ENCODE measurements around the gene CPSF4. TPM values are rescaled to one million over a fixed set of nuclear protein-coding genes. Genes with fewer than 3 reads are reported as not detected.
A peak's percentile ranks its signal among the peaks of the same experiment; 100 is the strongest.

The CPSF4 gene
- 96.2 and 98.2 TPM in 2 replicates for total RNA-seq (2021)
- long read RNA-seq, transcript CPSF4-201 (8 exons, 1,691 nt) = minor isoform, 28 of 105 reads
- long read RNA-seq, transcript CPSF4-204 (8 exons, 1,738 nt) = major isoform, 37 of 105 reads
- long read RNA-seq, partial matches to known transcripts = 6 of 105 reads
- long read RNA-seq, other reads (novel, unspliced or antisense) = 28 of 105 reads

DNA sequence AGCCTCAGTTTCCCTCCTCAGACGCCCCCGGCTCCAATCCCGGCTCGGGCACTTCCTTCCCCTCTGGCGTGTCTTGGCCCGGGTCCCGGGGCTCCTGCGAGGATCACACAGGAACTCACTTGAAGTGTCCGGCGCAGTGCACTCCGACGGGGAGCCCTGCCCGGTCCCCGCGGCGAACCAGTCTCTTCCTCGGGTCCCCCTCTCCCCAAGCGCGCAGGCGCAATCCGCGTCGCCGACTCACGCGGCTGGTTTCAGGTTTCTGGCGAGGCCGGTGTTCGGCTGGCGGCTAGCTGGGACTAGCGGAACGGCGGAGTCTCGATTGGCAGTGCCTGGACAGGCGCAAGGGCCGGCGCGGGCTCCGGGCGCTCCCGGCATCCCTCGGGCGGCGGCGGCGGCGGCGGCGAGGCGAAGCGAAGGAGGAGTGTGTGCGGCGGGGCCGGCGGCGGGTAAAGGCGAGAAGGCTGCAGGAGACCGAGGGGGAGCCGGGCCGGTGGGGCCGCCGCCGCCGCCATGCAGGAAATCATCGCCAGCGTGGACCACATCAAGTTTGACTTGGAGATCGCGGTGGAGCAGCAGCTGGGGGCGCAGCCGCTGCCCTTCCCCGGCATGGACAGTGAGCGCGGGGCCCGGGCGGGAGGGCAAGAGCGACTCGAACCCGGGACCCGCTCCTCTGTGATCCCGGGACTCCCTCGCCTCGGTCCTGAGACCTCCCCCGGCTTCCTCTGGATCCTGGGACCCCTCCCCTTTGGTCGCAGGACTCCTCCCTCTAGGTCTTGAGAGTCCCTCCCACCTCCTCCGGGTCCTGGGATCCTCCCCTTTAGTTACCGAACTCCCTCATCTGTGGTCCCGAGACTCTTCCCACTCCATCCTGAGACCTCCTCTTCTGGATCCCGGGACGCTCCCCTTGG lies at the start of gene CPSF4, which contains the start of gene PTCD1:
CPSF4 (plus strand) TSS at position 371 of the 908 bp plus-strand sequence; CDS start at position 511, 140 bp downstream.
PTCD1 (minus strand) TSS at position 226 of the 908 bp plus-strand sequence. CDS start 3,556 bp downstream, outside the sequence.
- H3K79me2 ChIP-seq (ENCODE audit: insufficient read depth, low read length) = peaks cover 11% of the 10 kb centered on the region; the same call in 1 of the 2 replicates
- no peak within 1 kb of the TSS for H4K8ac ChIP-seq (replicated peaks; ENCODE audit: insufficient read length, low read depth, low read length)
- H3K27ac ChIP-seq (ENCODE audit: insufficient read length, low read depth, low read length) = no peak within 1 kb of the TSS
- peak within 1 kb of the TSS; percentile 86 for H3K9ac ChIP-seq (ENCODE audit: extremely low read depth, insufficient read length, low read length)
- H3K18ac ChIP-seq (ENCODE audit: insufficient read length, low read depth, low read length) = peak within 1 kb of the TSS; percentile 83
- H3K4me1 Mint-ChIP-seq = peaks cover 16 to 29% of the 10 kb centered on the region in 2 experiments
- peaks cover 26 to 49% (median 45%) of the 10 kb centered on the region in 3 experiments for H3K36me3 Mint-ChIP-seq (ENCODE audit: insufficient read depth in 1 of 3, low read depth in 3 of 3)
- no peak within 1 kb of the TSS for H3K23ac ChIP-seq (ENCODE audit: insufficient read length, low read depth, low read length)
- no peak within 1 kb of the TSS for H2AK5ac ChIP-seq (ENCODE audit: insufficient read length, low read length)
- no peak within 1 kb of the TSS for H2BK12ac ChIP-seq (ENCODE audit: insufficient read length, low read depth, low read length)
- H3K4me1 ChIP-seq (ENCODE audit: insufficient read depth, low read length) = peaks cover 3% of the 10 kb centered on the region; the same call in 1 of the 2 replicates
- H3K79me1 ChIP-seq (ENCODE audit: insufficient read depth, low read depth, low read length, poor library complexity, severe bottlenecking) = no peaks in the 10 kb centered on the region
- no peaks in the 10 kb centered on the region for H4K20me1 ChIP-seq (ENCODE audit: control insufficient read depth, insufficient read depth, insufficient read length)
- peaks cover 7% of the 10 kb centered on the region for H3K23me2 ChIP-seq (ENCODE audit: insufficient read length, low read depth, low read length, poor library complexity, severe bottlenecking)
- peak within 1 kb of the TSS; percentile 98 to 99 for H3K4me3 Mint-ChIP-seq
- TF ChIP-seq, protein P1, sequence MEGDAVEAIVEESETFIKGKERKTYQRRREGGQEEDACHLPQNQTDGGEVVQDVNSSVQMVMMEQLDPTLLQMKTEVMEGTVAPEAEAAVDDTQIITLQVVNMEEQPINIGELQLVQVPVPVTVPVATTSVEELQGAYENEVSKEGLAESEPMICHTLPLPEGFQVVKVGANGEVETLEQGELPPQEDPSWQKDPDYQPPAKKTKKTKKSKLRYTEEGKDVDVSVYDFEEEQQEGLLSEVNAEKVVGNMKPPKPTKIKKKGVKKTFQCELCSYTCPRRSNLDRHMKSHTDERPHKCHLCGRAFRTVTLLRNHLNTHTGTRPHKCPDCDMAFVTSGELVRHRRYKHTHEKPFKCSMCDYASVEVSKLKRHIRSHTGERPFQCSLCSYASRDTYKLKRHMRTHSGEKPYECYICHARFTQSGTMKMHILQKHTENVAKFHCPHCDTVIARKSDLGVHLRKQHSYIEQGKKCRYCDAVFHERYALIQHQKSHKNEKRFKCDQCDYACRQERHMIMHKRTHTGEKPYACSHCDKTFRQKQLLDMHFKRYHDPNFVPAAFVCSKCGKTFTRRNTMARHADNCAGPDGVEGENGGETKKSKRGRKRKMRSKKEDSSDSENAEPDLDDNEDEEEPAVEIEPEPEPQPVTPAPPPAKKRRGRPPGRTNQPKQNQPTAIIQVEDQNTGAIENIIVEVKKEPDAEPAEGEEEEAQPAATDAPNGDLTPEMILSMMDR (conservative IDR thresholded peaks at IDR 0.05) = no peak
- peak; percentile 97 for DNase-seq
- no peaks in the 10 kb centered on the region for H3K27me3 Mint-ChIP-seq (ENCODE audit: low read depth)
- no CpG with 5 or more reads among the region's 89 CpGs for WGBS (ENCODE audit: extremely low coverage, insufficient read length, low lambda C conversion rate)
- no peak within 1 kb of the TSS for H4K91ac ChIP-seq (ENCODE audit: insufficient read length, low read depth, low read length)
- H3K9me3 ChIP-seq (ENCODE audit: control insufficient read depth, low read depth, low read length) = no peaks in the 10 kb centered on the region
- H3K27ac Mint-ChIP-seq = peak within 1 kb of the TSS; percentile 96 to 99 (median 98)
- no peak within 1 kb of the TSS for H3K56ac ChIP-seq (ENCODE audit: insufficient read length, low read depth, low read length)
- H3T11ph ChIP-seq (ENCODE audit: low read length) = no peak within 1 kb of the TSS
- H3K4me2 ChIP-seq (ENCODE audit: insufficient read depth, insufficient read length, low read length) = peak within 1 kb of the TSS; percentile 97
- H2AFZ ChIP-seq (ENCODE audit: low read length) = no peak within 1 kb of the TSS
- no peak within 1 kb of the TSS for H2BK20ac ChIP-seq (ENCODE audit: low read depth, low read length, poor library complexity, severe bottlenecking)
- H4K5ac ChIP-seq (ENCODE audit: insufficient read length, low read depth, low read length) = no peak within 1 kb of the TSS
- no peaks in the 10 kb centered on the region for H3K9me3 Mint-ChIP-seq
- H3K14ac ChIP-seq (ENCODE audit: insufficient read depth, low read length) = peak within 1 kb of the TSS; percentile 89
- H3K4ac ChIP-seq (ENCODE audit: low read depth, low read length) = no peak within 1 kb of the TSS
- H2BK5ac ChIP-seq (ENCODE audit: insufficient read length, low read length) = no peak within 1 kb of the TSS
- no peak within 1 kb of the TSS for H2BK120ac ChIP-seq (ENCODE audit: low read depth, low read length, poor library complexity, severe bottlenecking)
- no peak within 1 kb of the TSS; the same call in 1 of the 2 replicates for H2BK15ac ChIP-seq (ENCODE audit: low read depth, low read length)
- H3K27me3 ChIP-seq (ENCODE audit: insufficient read depth, low read length) = no peaks in the 10 kb centered on the region

Data from H9 (cell line).